Hepatocyte (in vitro differentiated cells): ENCODE measurements around the gene VPS36. TPM values are rescaled to one million over a fixed set of nuclear protein-coding genes. Genes with fewer than 3 reads are reported as not detected.
A peak's percentile ranks its signal among the peaks of the same experiment; 100 is the strongest.

Experiments
- DNase-seq: peaks from one replicate; pipeline ENCODE4 v3.0.0-alpha.2; 2016; ENCODE audit warnings: low spot score
- H2AFZ ChIP-seq: fragments of 200-600 bp; sonication (generic); 2 replicates; pipeline ENCODE4 v1.6.0; 2016; ENCODE audit warnings: antibody characterized with exemption, mild to moderate bottlenecking
- H3K27ac ChIP-seq: fragments of 200-600 bp; sonication (generic); 2 replicates; pipeline ENCODE4 v1.5.1; 2016; ENCODE audit warnings: mild to moderate bottlenecking
- H3K27me3 ChIP-seq: fragments of 200-600 bp; sonication (generic); 2 replicates; pipeline ENCODE4 v1.6.1; 2016
- H3K36me3 ChIP-seq: fragments of 200-600 bp; sonication (generic); replicated peaks from 2 replicates; pipeline ENCODE4 v1.5.1; 2016; ENCODE audit warnings: low read depth; ENCODE audit not compliant: insufficient read depth
- H3K4me1 ChIP-seq: fragments of 200-600 bp; sonication (generic); 2 replicates; pipeline ENCODE4 v1.5.1; 2016; ENCODE audit warnings: mild to moderate bottlenecking, moderate library complexity; ENCODE audit not compliant: insufficient read depth
- H3K4me2 ChIP-seq: fragments of 200-600 bp; sonication (generic); 2 replicates; pipeline ENCODE4 v1.6.0; 2016
- H3K4me3 ChIP-seq: fragments of 200-600 bp; sonication (generic); 2 replicates; pipeline ENCODE4 v1.5.1; 2016; ENCODE audit warnings: mild to moderate bottlenecking
- H3K79me2 ChIP-seq: fragments of 200-600 bp; sonication (generic); 2 replicates; pipeline ENCODE4 v1.6.0; 2017; ENCODE audit warnings: mild to moderate bottlenecking
- H3K9me2 ChIP-seq: fragments of 200-600 bp; sonication (generic); replicated peaks from 2 replicates; pipeline ENCODE4 v1.6.0; 2017; ENCODE audit warnings: mild to moderate bottlenecking; ENCODE audit not compliant: insufficient read depth
- H3K9me3 ChIP-seq: fragments of 200-600 bp; sonication (generic); 2 replicates; pipeline ENCODE4 v1.5.1; 2016; ENCODE audit warnings: low read depth, mild to moderate bottlenecking
- H4K20me1 ChIP-seq: fragments of 200-600 bp; sonication (generic); 2 replicates; pipeline ENCODE4 v1.6.0; 2016; ENCODE audit warnings: mild to moderate bottlenecking; ENCODE audit not compliant: insufficient read depth, poor library complexity, severe bottlenecking
- CTCF ChIP-seq: fragments of 200-600 bp; sonication (generic); IDR thresholded peaks from 2 replicates; pipeline ENCODE4 v1.5.1; 2016; ENCODE audit warnings: antibody characterized with exemption, mild to moderate bottlenecking; ENCODE audit not compliant: poor library complexity
- EZH2 ChIP-seq: fragments of 200-600 bp; sonication (generic); IDR thresholded peaks from 2 replicates; pipeline ENCODE4 v1.6.1; 2016; ENCODE audit warnings: antibody characterized with exemption, mild to moderate bottlenecking, borderline replicate concordance
- EZH2phosphoT487 ChIP-seq: fragments of 200-600 bp; sonication (generic); IDR thresholded peaks from one replicate; pipeline ENCODE4 v1.6.1; 2018; ENCODE audit warnings: antibody characterized with exemption, mild to moderate bottlenecking, low read depth, moderate library complexity; ENCODE audit not compliant: unreplicated experiment, severe bottlenecking
- WGBS: methylation state at CpG from one replicate; pipeline ENCODE4 v1.1.6; 2016; ENCODE audit warnings: low lambda C conversion rate; ENCODE audit errors: missing lambda C conversion rate; 5-methylcytosine and 5-hydroxymethylcytosine counted together
- polyA plus RNA-seq: library from polyadenylated mRNA; unstranded; fragments of >200 nt; fragmentation: Nextera tagmentation; extraction: Ambion mirVana; gene quantifications from 2 replicates; pipeline ENCODE4 v1.2.1, GENCODE V29; 2016
- total RNA-seq: library from RNA; depleted of rRNA; stranded (reverse); fragments of >200 nt; gene quantifications from 2 replicates; pipeline ENCODE4 v1.2.3, GENCODE V29; 2014

The VPS36 gene
- total and polyA plus RNA-seq, 2 experiments from 2014 or later: 23.5 to 42.0 TPM

GRCh38 chr13:52452470-52452869, 2.0 kb upstream of the VPS36 start:
- no peaks in the 10 kb centered on the region for H3K36me3 ChIP-seq
- peaks cover 38% of the 10 kb centered on the region for H3K79me2 ChIP-seq
- DNase-seq: no peak
- no peaks in the 10 kb centered on the region for H3K27me3 ChIP-seq
- WGBS: 77% methylated on average over 2 of the region's 2 CpGs
- no peaks in the 10 kb centered on the region for H3K9me2 ChIP-seq
- H3K27ac ChIP-seq: no peak overlapping the region
- no peaks in the 10 kb centered on the region for H3K9me3 ChIP-seq
- no peak overlapping the region for H2AFZ ChIP-seq
- no peak overlapping the region for H3K4me2 ChIP-seq
- H3K4me1 ChIP-seq: peaks cover 14% of the 10 kb centered on the region
- no peak overlapping the region for H3K4me3 ChIP-seq
- no peak for TF ChIP-seq EZH2
- TF ChIP-seq CTCF: no peak
- TF ChIP-seq EZH2phosphoT487: no peak
- H4K20me1 ChIP-seq: peaks cover 18% of the 10 kb centered on the region

- no peaks in the 10 kb centered on the region for H3K27me3 ChIP-seq
- no peaks in the 10 kb centered on the region for H3K36me3 ChIP-seq
- H2AFZ ChIP-seq: no peak overlapping the region
- H3K79me2 ChIP-seq: peaks cover 38% of the 10 kb centered on the region
- H3K4me1 ChIP-seq: peaks cover 14% of the 10 kb centered on the region
- H3K9me3 ChIP-seq: no peaks in the 10 kb centered on the region
- peak overlapping the region; percentile 79 for H3K4me2 ChIP-seq
- H3K4me3 ChIP-seq: no peak overlapping the region
- H3K27ac ChIP-seq: no peak overlapping the region
- no peak for DNase-seq
- TF ChIP-seq CTCF: no peak
- no peak for TF ChIP-seq EZH2
- TF ChIP-seq EZH2phosphoT487: no peak
- H4K20me1 ChIP-seq: peaks cover 24% of the 10 kb centered on the region
- 93% methylated on average over 21 of the region's 24 CpGs for WGBS
- H3K9me2 ChIP-seq: no peaks in the 10 kb centered on the region
Observed at GRCh38 chr13:52451135-52451804, 836 bp upstream of the VPS36 start.

DNA sequence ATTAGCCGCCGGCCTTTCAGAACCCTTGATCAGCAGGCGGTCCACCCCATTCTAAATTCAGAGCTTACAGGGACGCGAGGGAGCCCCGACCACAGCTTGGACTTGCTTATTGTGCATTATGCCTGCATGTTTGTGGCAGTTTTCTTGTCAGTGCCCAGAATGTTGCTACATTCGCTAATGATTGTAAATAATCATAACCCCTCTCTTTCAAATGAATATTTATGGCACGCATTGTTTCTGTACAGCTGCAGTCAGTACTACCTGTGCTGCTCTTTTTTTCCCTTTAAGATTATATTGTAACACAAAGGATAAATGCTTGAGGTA, 321 bp upstream of the VPS36 start:
- no peak overlapping the region for H2AFZ ChIP-seq
- no peaks in the 10 kb centered on the region for H3K9me2 ChIP-seq
- H4K20me1 ChIP-seq: peaks cover 24% of the 10 kb centered on the region
- no peak for DNase-seq
- H3K4me2 ChIP-seq: peak overlapping the region; percentile 79
- no peak for TF ChIP-seq EZH2phosphoT487
- TF ChIP-seq EZH2: no peak
- no peaks in the 10 kb centered on the region for H3K36me3 ChIP-seq
- no peaks in the 10 kb centered on the region for H3K9me3 ChIP-seq
- WGBS: 10% methylated on average over 8 of the region's 8 CpGs
- H3K4me3 ChIP-seq: no peak overlapping the region
- H3K79me2 ChIP-seq: peaks cover 41% of the 10 kb centered on the region
- no peak overlapping the region for H3K27ac ChIP-seq
- no peaks in the 10 kb centered on the region for H3K27me3 ChIP-seq
- H3K4me1 ChIP-seq: peaks cover 14% of the 10 kb centered on the region

DNA sequence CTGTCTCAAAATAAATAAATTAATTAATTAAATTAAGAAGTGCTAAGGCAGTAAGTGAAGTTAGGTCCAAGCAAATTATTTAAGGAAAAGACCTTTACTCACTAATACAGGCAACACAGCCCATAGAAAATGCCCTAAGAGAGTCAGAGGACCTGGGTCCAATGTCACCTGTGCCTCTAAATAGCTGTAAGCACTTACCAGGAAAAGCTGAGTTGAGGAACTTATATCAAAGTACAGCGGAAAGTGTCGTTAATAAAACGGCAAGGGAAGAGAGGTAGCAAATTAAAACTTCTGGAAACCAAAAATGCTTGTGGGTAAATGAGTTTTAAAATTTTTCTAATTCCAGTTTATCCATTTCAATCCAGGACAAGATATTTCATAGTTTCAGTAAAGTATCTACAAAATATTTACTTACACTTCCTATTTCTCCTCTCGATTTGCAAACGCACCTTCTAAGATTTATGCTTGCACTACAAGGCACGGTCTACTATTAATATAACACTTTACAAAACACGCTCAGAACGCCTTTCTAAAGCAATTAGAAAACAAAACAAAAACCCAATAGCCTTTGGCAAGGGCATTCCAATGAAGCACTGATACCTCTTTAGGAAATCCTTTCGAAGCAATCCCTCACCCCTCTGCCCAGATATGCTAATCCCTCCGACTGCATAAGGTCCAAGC, 963 bp downstream of the VPS36 start:
- WGBS: 14% methylated on average over 10 of the region's 10 CpGs

More for the DNA sequence above, 963 bp downstream of the VPS36 start:
- Histone ChIP-seq H3K36me3 (no peaks in the 10 kb centered on the region), H3K4me1 (peaks cover 14% of the 10 kb centered on the region), H3K9me3 (no peaks in the 10 kb centered on the region), H3K27ac (peak overlapping the region; percentile 98), H2AFZ (peak overlapping the region; percentile 88), H3K9me2 (no peaks in the 10 kb centered on the region), H4K20me1 (peaks cover 24% of the 10 kb centered on the region), H3K4me3 (peak overlapping the region; percentile 88), H3K4me2 (peak overlapping the region; percentile 73), H3K79me2 (peaks cover 51% of the 10 kb centered on the region), H3K27me3 (no peaks in the 10 kb centered on the region)
- no peak for DNase-seq
- no peak for TF ChIP-seq EZH2phosphoT487
- no peak for TF ChIP-seq CTCF
- no peak for TF ChIP-seq EZH2
